C4-2B (cell line): ENCODE data around the gene DUSP9.

Source experiments
- CTCF ChIP-seq: fragments of 450-650 bp; conservative IDR thresholded peaks from 2 replicates; pipeline ENCODE4 v1.5.1; 2017; ENCODE audit warnings: mild to moderate bottlenecking
- ZFX ChIP-seq: fragments of 450-650 bp; IDR thresholded peaks from 2 replicates; pipeline ENCODE4 v1.6.1; 2017

- TF ChIP-seq CTCF (no peak), ZFX (no peak)
Observed at GRCh38 chrX:153626025-153626633, 20.9 kb upstream of the DUSP9 start.
